Measurements from ENCODE around the gene EFCAB6. TPM values are rescaled to one million over a fixed set of nuclear protein-coding genes. Genes with fewer than 3 reads are reported as not detected.

EFCAB6 gene
- total and polyA plus RNA-seq, 9 of the 15 experiments (the other 6 are each of a cell fraction or from before 2014, with no cell fraction given), result 0.06 TPM; not detected in 8

DNA sequence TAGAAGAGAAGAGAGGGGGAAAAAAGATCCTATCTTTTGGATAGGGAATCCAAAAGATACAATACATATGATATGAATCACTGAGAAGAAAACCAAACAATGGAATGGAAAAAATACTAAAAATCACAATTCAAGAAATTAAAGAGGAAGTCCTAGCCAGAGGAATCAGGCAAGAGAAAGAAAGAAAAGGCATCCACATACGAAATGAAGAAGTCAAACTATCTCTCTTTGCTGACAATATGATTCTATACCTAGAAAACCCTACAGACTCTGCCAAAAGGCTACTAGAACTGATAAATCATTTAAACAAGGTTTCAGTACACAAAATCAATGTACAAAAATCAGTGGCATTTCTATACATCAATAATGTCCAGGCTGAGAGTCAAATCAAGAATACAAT lies 91.4 kb downstream of the EFCAB6 start (continued):
- TF ChIP-seq, protein P1, sequence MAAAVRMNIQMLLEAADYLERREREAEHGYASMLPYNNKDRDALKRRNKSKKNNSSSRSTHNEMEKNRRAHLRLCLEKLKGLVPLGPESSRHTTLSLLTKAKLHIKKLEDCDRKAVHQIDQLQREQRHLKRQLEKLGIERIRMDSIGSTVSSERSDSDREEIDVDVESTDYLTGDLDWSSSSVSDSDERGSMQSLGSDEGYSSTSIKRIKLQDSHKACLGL (CRISPR knock-in tag; IDR thresholded peaks at IDR 0.05; ENCODE audit: borderline replicate concordance, poor library complexity, severe bottlenecking), result no peak
- TF ChIP-seq CHCHD3 (CRISPR knock-in tag; IDR thresholded peaks at IDR 0.05) (no peak), HDAC6 (IDR thresholded peaks at IDR 0.05; ENCODE audit: low read depth, low read length) (no peak), ZNF76 (CRISPR knock-in tag; IDR thresholded peaks at IDR 0.05; ENCODE audit: borderline replicate concordance) (no peak), FUS (optimal IDR thresholded peaks at IDR 0.05; ENCODE audit: low read depth, low read length) (no peak), CHD2 (IDR thresholded peaks at IDR 0.05; ENCODE audit: low read depth, low read length) (no peak)
- TF ChIP-seq, protein P2, sequence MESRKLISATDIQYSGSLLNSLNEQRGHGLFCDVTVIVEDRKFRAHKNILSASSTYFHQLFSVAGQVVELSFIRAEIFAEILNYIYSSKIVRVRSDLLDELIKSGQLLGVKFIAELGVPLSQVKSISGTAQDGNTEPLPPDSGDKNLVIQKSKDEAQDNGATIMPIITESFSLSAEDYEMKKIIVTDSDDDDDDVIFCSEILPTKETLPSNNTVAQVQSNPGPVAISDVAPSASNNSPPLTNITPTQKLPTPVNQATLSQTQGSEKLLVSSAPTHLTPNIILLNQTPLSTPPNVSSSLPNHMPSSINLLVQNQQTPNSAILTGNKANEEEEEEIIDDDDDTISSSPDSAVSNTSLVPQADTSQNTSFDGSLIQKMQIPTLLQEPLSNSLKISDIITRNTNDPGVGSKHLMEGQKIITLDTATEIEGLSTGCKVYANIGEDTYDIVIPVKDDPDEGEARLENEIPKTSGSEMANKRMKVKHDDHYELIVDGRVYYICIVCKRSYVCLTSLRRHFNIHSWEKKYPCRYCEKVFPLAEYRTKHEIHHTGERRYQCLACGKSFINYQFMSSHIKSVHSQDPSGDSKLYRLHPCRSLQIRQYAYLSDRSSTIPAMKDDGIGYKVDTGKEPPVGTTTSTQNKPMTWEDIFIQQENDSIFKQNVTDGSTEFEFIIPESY (CRISPR knock-in tag; IDR thresholded peaks at IDR 0.05), result no peak

DNA sequence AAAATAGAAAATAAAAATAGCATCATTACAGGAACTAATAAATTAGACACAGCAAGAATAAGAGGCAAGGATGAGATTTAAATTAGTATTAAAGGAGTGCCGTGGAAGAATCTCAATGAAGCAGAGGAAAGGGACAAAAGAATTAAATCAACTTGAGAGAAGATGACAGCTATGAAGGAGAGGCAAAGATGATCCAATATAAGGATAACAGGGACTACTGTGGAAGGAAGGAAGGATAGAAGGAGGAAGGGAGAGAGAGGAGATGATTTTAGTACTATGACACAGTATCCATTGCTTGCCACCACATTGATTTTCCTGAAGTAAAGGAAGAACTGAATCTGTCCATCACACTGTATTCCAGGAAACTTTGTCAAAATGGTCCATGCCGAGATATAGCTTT lies 98.0 kb downstream of the EFCAB6 start:
- H3K4me2 ChIP-seq (ENCODE audit: insufficient read depth, low read length), result no peak overlapping the region
- in situ Hi-C loops (cut with MboI) (no loop called here), intact Hi-C loops (cut with micrococcal nuclease) (no loop called here)
- H3K36me3 ChIP-seq (ENCODE audit: control insufficient read depth, insufficient read depth, low read length), result no peaks in the 10 kb centered on the region
- H2AFZ ChIP-seq (ENCODE audit: low read depth, low read length), result no peak overlapping the region
- no peak overlapping the region for H3K27ac ChIP-seq (ENCODE audit: extremely low read depth, low read depth, low read length)
- H4K20me1 ChIP-seq (replicated peaks; ENCODE audit: control insufficient read depth, insufficient read depth, low read length), result no peaks in the 10 kb centered on the region
- H3K9me3 ChIP-seq (replicated peaks; ENCODE audit: control insufficient read depth, insufficient read depth, low read depth, low read length), result no peaks in the 10 kb centered on the region
- H3K9ac ChIP-seq (ENCODE audit: insufficient read depth in 1 of 2, low read depth in 2 of 2, low read length in 2 of 2), result no peak overlapping the region
- H3K79me2 ChIP-seq (ENCODE audit: control insufficient read depth, insufficient read depth, low read length), result no peaks in the 10 kb centered on the region
- peaks cover 0 to 7% of the 10 kb centered on the region in 2 experiments; a peak in 1 of 5 replicates for H3K27me3 ChIP-seq (ENCODE audit: control insufficient read depth in 2 of 2, insufficient read depth in 2 of 2, low read length in 2 of 2)
- no peak overlapping the region for H3K4me3 ChIP-seq
- ChIA-PET CTCF (ENCODE audit: low intra/inter-chr PET ratio) (no interaction called here), POLR2A (no interaction called here)
- BruUV-seq (replicated peaks), result no TSS peak
- FAIRE-seq (no peak), ATAC-seq (no peak), DNase-seq (ENCODE audit: extremely low read depth in 1 of 4, low spot score in 3 of 4) (no peak)
- H3K9me1 ChIP-seq (ENCODE audit: control insufficient read depth, insufficient read depth, low read length), result no peaks in the 10 kb centered on the region
- H3K4me1 ChIP-seq (replicated peaks in 1 of 2; ENCODE audit: control insufficient read depth in 2 of 2, insufficient read depth in 2 of 2, low read length in 2 of 2), result no peaks in the 10 kb centered on the region
- 0% methylated on average over 1 of the region's 2 CpGs for WGBS (ENCODE audit: insufficient coverage, low coverage, missing lambda C conversion rate)
- TF ChIP-seq ZNF282 (CRISPR knock-in tag; IDR thresholded peaks at IDR 0.05) (no peak), SP2 (IDR thresholded peaks at IDR 0.05; ENCODE audit: extremely low read depth, low read depth, low read length, poor library complexity, severe bottlenecking) (no peak), ZBTB17 (CRISPR knock-in tag; IDR thresholded peaks at IDR 0.05) (no peak), CSDE1 (IDR thresholded peaks at IDR 0.05) (no peak), ZNF121 (CRISPR knock-in tag; conservative IDR thresholded peaks at IDR 0.05) (no peak), CREBBP (IDR thresholded peaks at IDR 0.05; ENCODE audit: low read depth, low read length) (no peak)

Measured in K562 (cell line).